Skeletal muscle cell (primary cell): ENCODE results near the gene PPP2R3C.
"Not testable (repeated sequence)": the region's sequence is repeated elsewhere in the genome, so short reads cannot be mapped to it uniquely, and the experiment has no call there.

ENCODE experiments used
- DNase-seq: peaks from one replicate; pipeline ENCODE4 v3.0.0-alpha.2; 2010; ENCODE audit warnings: low read depth
- H3K4me3 ChIP-seq: 2 replicates; pipeline ENCODE4 v1.5.1; 2011; ENCODE audit warnings: low read depth, mild to moderate bottlenecking, control low read depth, low read length, moderate library complexity

PPP2R3C gene

GRCh38 chr14:35072226-35072625 lies 49.6 kb downstream of the PPP2R3C start:
- no peak for DNase-seq
- H3K4me3 ChIP-seq: no peak overlapping the region

GRCh38 chr14:35068238-35069012 lies 53.4 kb downstream of the PPP2R3C start:
- no peak overlapping the region for H3K4me3 ChIP-seq
- DNase-seq: no peak

GRCh38 chr14:35065731-35066130 lies 56.1 kb downstream of the PPP2R3C start:
- not testable (repeated sequence) for H3K4me3 ChIP-seq, DNase-seq

GRCh38 chr14:35061113-35061791 lies 60.5 kb downstream of the PPP2R3C start:
- not testable (repeated sequence) for DNase-seq, H3K4me3 ChIP-seq

GRCh38 chr14:35052637-35053036 lies 69.2 kb downstream of the PPP2R3C start:
- H3K4me3 ChIP-seq: no peak overlapping the region
- no peak for DNase-seq

GRCh38 chr14:35051796-35052195 lies 70.0 kb downstream of the PPP2R3C start:
- no peak for DNase-seq

GRCh38 chr14:35050652-35051051 lies 71.1 kb downstream of the PPP2R3C start:
- H3K4me3 ChIP-seq: no peak overlapping the region
- no peak for DNase-seq

More at GRCh38 chr14:35051796-35052195, 70.0 kb downstream of the PPP2R3C start:
- H3K4me3 ChIP-seq: no peak overlapping the region

GRCh38 chr14:35047976-35048513 lies 73.7 kb downstream of the PPP2R3C start:
- no peak for DNase-seq
- no peak overlapping the region for H3K4me3 ChIP-seq

- H3K4me3 ChIP-seq: peak overlapping the region; percentile 82
- no peak for DNase-seq
Observed at GRCh38 chr14:35046751-35047536, 74.8 kb downstream of the PPP2R3C start.

GRCh38 chr14:35046048-35046750 lies 75.6 kb downstream of the PPP2R3C start, which contains the start of gene FAM177A1:
TSS of gene FAM177A1 (plus strand) at chr14:35046272. CDS start at chr14:35046464, 192 bp downstream.
- H3K4me3 ChIP-seq: peak within 1 kb of the TSS; percentile 82
- peak; percentile 84 for DNase-seq

GRCh38 chr14:35045798-35046047 lies 76.1 kb downstream of the PPP2R3C start:
- H3K4me3 ChIP-seq: peak overlapping the region; percentile 82
- DNase-seq: no peak

- peak overlapping the region; percentile 82 for H3K4me3 ChIP-seq
- DNase-seq: no peak
Observed at GRCh38 chr14:35044939-35045797, 76.6 kb downstream of the PPP2R3C start.

- DNase-seq: no peak
Observed at GRCh38 chr14:35043046-35043445, 78.7 kb downstream of the PPP2R3C start.

GRCh38 chr14:35042632-35043031 lies 79.2 kb downstream of the PPP2R3C start:
- no peak for DNase-seq
- no peak overlapping the region for H3K4me3 ChIP-seq

More at GRCh38 chr14:35043046-35043445, 78.7 kb downstream of the PPP2R3C start:
- no peak overlapping the region for H3K4me3 ChIP-seq

GRCh38 chr14:35038312-35038711 lies 83.5 kb downstream of the PPP2R3C start:
- not testable (repeated sequence) for DNase-seq, H3K4me3 ChIP-seq
